ENCODE data around the gene NEGR1. TPM values are rescaled to one million over a fixed set of nuclear protein-coding genes. Genes with fewer than 3 reads are reported as not detected.
A peak's percentile ranks its signal among the peaks of the same experiment; 100 is the strongest.

Gene NEGR1
- total and polyA plus RNA-seq, 4 donors = 0.86 to 7.3 (median 2.5) TPM

DNA sequence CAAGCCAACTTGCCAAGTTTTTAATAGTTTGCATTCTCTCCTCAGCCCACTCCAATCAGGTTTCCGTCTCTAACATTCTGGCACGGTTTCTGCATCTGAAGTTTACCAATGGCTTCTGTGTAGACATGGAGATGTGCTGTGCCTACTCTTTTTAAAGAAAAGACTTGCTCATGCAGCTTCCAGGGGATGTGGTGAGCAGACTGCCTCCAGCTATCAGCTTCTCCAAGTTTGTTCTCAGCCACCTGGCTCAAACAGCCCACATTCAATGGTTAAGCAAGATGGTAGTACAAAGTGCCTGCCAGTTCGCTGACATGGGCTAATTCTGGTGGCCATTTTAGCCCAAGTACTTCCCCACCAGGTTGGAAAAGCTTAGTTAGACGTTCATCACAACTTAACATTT is 465.3 kb downstream of the NEGR1 start:
- DNase-seq = no peak
- Histone ChIP-seq H3K36me3 (ENCODE audit: control insufficient read depth in 4 of 4, insufficient read depth in 4 of 4, low read length in 4 of 4) (no peaks in the 10 kb centered on the region), H3K4me1 (ENCODE audit: control insufficient read depth in 5 of 5, insufficient read depth in 5 of 5, low read length in 5 of 5) (no peaks in the 10 kb centered on the region), H3K4me3 (no peak overlapping the region), H3K9me3 (ENCODE audit: control insufficient read depth in 4 of 4, insufficient read depth in 3 of 4, low read length in 3 of 4) (no peaks in the 10 kb centered on the region), H3K27me3 (ENCODE audit: control insufficient read depth in 3 of 3, insufficient read depth in 3 of 3, low read length in 2 of 3) (no peaks in the 10 kb centered on the region), H3K9ac (ENCODE audit: insufficient read depth in 1 of 2, low read length in 2 of 2) (no peak overlapping the region), H3K27ac (ENCODE audit: low read depth in 1 of 2, low read length in 1 of 2) (no peak overlapping the region)
- 73 to 82% methylated on average over 4 of the region's 4 CpGs for WGBS, 2 donors
- TF ChIP-seq, protein P1, sequence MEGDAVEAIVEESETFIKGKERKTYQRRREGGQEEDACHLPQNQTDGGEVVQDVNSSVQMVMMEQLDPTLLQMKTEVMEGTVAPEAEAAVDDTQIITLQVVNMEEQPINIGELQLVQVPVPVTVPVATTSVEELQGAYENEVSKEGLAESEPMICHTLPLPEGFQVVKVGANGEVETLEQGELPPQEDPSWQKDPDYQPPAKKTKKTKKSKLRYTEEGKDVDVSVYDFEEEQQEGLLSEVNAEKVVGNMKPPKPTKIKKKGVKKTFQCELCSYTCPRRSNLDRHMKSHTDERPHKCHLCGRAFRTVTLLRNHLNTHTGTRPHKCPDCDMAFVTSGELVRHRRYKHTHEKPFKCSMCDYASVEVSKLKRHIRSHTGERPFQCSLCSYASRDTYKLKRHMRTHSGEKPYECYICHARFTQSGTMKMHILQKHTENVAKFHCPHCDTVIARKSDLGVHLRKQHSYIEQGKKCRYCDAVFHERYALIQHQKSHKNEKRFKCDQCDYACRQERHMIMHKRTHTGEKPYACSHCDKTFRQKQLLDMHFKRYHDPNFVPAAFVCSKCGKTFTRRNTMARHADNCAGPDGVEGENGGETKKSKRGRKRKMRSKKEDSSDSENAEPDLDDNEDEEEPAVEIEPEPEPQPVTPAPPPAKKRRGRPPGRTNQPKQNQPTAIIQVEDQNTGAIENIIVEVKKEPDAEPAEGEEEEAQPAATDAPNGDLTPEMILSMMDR (IDR thresholded peaks at IDR 0.05; ENCODE audit: control extremely low read depth, extremely low read depth) = no peak
- ATAC-seq (ENCODE audit: insufficient read depth, low FRiP score) = no peak

DNA sequence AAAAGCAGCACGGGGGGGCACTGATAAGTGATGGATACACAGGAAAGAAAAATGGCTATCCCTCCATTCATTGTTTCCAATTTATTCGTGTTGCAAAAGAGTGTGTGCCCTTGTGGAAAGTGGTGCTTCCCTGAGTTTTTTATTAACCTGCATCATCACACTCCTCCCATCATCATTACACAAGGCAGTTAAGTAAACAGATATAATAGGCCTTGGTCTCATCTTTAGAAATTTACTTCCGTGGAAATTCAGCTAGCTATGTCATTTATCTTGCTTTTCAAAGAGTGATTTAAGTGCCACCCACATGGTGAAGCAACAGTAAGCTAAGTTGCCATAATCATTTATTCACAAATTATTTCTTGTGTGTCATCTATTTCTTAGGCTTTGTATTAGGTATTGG is 473.3 kb downstream of the NEGR1 start:
- H3K4me1 ChIP-seq (ENCODE audit: control insufficient read depth in 5 of 5, insufficient read depth in 5 of 5, low read length in 5 of 5) = no peaks in the 10 kb centered on the region
- H3K9ac ChIP-seq (ENCODE audit: insufficient read depth in 1 of 2, low read length in 2 of 2) = no peak overlapping the region
- no peak overlapping the region for H3K27ac ChIP-seq (ENCODE audit: low read depth in 1 of 2, low read length in 1 of 2)
- DNase-seq (no peak), ATAC-seq (ENCODE audit: insufficient read depth, low FRiP score) (no peak)
- no peaks in the 10 kb centered on the region for H3K27me3 ChIP-seq (ENCODE audit: control insufficient read depth in 3 of 3, insufficient read depth in 3 of 3, low read length in 2 of 3)
- H3K4me3 ChIP-seq = no peak overlapping the region
- TF ChIP-seq, protein P1 (IDR thresholded peaks at IDR 0.05; ENCODE audit: control extremely low read depth, extremely low read depth) = no peak
- 60 to 82% methylated on average over 3 of the region's 3 CpGs for WGBS, 2 donors
- no peaks in the 10 kb centered on the region for H3K36me3 ChIP-seq (ENCODE audit: control insufficient read depth in 4 of 4, insufficient read depth in 4 of 4, low read length in 4 of 4)
- no peaks in the 10 kb centered on the region for H3K9me3 ChIP-seq (ENCODE audit: control insufficient read depth in 4 of 4, insufficient read depth in 3 of 4, low read length in 3 of 4)

DNA sequence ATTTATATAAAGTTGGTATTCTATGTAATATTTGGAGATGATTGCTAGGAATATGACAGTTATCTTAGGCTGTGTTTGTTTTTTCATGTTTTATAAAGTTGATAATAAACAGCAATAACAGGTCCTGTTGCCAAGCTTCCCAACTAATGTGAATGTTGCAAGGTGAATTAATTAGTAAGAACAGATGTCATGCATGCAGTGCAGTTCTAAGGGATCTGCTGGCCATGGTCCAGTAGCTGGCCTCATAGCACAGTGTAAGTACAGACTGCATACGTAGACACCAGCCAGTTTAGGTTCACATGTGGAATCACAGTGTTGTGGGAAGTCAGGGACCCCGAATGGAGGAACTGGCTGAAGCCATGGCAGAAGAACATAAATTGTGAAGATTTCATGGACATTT is 478.2 kb downstream of the NEGR1 start:
- H3K9me3 ChIP-seq (ENCODE audit: control insufficient read depth in 4 of 4, insufficient read depth in 3 of 4, low read length in 3 of 4) = no peaks in the 10 kb centered on the region
- TF ChIP-seq, protein P1 (IDR thresholded peaks at IDR 0.05; ENCODE audit: control extremely low read depth, extremely low read depth) = no peak
- no peak overlapping the region for H3K4me3 ChIP-seq
- no peak overlapping the region for H3K9ac ChIP-seq (ENCODE audit: insufficient read depth in 1 of 2, low read length in 2 of 2)
- ATAC-seq (ENCODE audit: insufficient read depth, low FRiP score) = no peak
- H3K4me1 ChIP-seq (ENCODE audit: control insufficient read depth in 5 of 5, insufficient read depth in 5 of 5, low read length in 5 of 5) = no peaks in the 10 kb centered on the region
- no peaks in the 10 kb centered on the region for H3K27me3 ChIP-seq (ENCODE audit: control insufficient read depth in 3 of 3, insufficient read depth in 3 of 3, low read length in 2 of 3)
- WGBS, 2 donors = 69 to 79% methylated on average over 2 of the region's 2 CpGs
- DNase-seq = no peak
- no peak overlapping the region for H3K27ac ChIP-seq (ENCODE audit: low read depth in 1 of 2, low read length in 1 of 2)
- no peaks in the 10 kb centered on the region for H3K36me3 ChIP-seq (ENCODE audit: control insufficient read depth in 4 of 4, insufficient read depth in 4 of 4, low read length in 4 of 4)

DNA sequence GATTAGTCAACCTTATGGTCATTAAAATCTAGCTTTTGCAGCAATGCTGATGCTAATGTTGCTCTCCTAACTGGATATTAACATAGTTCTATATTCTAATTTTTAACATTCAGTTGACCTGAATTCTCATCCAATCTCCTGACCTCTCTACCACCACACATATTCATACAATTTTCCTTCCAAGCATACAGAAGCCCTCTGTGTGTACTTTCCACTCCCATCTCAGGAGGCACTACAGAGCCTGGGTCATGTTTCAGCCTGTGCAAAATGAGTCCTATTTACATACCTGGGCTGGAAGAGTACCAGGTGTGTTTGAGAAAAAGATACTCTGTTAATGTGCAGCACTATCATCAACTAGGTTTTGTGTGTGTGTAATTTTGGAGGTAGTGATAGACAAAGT is 486.3 kb downstream of the NEGR1 start:
- Histone ChIP-seq H3K9me3 (ENCODE audit: control insufficient read depth in 4 of 4, insufficient read depth in 3 of 4, low read length in 3 of 4) (no peaks in the 10 kb centered on the region), H3K36me3 (ENCODE audit: control insufficient read depth in 4 of 4, insufficient read depth in 4 of 4, low read length in 4 of 4) (no peaks in the 10 kb centered on the region), H3K27ac (ENCODE audit: low read depth in 1 of 2, low read length in 1 of 2) (no peak overlapping the region), H3K4me1 (ENCODE audit: control insufficient read depth in 5 of 5, insufficient read depth in 5 of 5, low read length in 5 of 5) (no peaks in the 10 kb centered on the region), H3K27me3 (ENCODE audit: control insufficient read depth in 3 of 3, insufficient read depth in 3 of 3, low read length in 2 of 3) (no peaks in the 10 kb centered on the region), H3K4me3 (no peak overlapping the region), H3K9ac (ENCODE audit: insufficient read depth in 1 of 2, low read length in 2 of 2) (no peak overlapping the region)
- DNase-seq = peak in 1 of 3 donors; percentile 35
- no peak for ATAC-seq (ENCODE audit: insufficient read depth, low FRiP score)
- TF ChIP-seq, protein P1 (IDR thresholded peaks at IDR 0.05; ENCODE audit: control extremely low read depth, extremely low read depth) = no peak

Data from lung (tissue), 12 donors.